ENCODE results near the gene IGF2BP3.

IGF2BP3 gene

DNA sequence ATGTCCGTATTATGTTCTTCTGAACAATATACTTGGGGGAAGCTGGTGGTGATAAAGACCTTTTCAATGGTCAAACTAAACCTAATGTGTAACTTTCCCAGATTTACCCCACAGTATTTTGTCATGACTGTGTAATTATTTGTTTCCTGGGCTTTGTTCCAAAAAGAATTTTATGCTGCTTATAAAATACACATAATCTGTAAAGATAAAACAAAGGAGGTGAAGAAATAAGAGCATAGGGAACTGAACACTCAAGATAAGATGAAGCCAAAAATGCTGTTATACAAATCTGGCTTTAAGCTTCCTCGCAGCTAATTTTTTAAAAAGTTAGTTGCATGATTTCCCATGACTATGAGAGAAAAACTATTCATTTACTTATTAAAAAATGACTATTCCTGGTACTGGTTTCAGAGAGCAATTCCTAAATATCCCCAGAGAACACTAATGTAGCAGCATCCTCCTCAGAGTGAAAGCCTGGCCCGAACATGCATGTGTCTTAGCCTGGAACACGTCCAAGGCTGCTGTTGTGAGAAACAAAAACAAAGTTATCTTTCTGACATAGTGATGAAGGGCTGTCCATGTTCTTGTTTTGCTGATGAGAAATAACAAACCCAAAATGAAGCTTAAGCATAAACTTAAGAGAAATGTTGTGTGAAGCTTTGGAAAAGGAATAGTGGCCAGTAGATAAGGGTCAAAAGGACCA, 137.2 kb downstream of the IGF2BP3 start:
- peak; percentile 12 for ATAC-seq
- TF ChIP-seq CSDC2 (CRISPR knock-in tag; IDR thresholded peaks at IDR 0.05), result no peak
- TF ChIP-seq, protein P1, sequence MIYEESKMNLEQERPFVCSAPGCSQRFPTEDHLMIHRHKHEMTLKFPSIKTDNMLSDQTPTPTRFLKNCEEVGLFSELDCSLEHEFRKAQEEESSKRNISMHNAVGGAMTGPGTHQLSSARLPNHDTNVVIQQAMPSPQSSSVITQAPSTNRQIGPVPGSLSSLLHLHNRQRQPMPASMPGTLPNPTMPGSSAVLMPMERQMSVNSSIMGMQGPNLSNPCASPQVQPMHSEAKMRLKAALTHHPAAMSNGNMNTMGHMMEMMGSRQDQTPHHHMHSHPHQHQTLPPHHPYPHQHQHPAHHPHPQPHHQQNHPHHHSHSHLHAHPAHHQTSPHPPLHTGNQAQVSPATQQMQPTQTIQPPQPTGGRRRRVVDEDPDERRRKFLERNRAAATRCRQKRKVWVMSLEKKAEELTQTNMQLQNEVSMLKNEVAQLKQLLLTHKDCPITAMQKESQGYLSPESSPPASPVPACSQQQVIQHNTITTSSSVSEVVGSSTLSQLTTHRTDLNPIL (CRISPR knock-in tag; IDR thresholded peaks at IDR 0.05; ENCODE audit: low read depth), result peak; percentile 62; the same call in 1 of the 2 replicates
- no peak for TF ChIP-seq RARB (CRISPR knock-in tag; IDR thresholded peaks at IDR 0.05)
- TF ChIP-seq, protein P2, sequence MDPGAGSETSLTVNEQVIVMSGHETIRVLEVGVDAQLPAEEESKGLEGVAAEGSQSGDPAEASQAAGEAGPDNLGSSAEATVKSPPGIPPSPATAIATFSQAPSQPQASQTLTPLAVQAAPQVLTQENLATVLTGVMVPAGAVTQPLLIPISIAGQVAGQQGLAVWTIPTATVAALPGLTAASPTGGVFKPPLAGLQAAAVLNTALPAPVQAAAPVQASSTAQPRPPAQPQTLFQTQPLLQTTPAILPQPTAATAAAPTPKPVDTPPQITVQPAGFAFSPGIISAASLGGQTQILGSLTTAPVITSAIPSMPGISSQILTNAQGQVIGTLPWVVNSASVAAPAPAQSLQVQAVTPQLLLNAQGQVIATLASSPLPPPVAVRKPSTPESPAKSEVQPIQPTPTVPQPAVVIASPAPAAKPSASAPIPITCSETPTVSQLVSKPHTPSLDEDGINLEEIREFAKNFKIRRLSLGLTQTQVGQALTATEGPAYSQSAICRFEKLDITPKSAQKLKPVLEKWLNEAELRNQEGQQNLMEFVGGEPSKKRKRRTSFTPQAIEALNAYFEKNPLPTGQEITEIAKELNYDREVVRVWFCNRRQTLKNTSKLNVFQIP (CRISPR knock-in tag; IDR thresholded peaks at IDR 0.05; ENCODE audit: borderline replicate concordance, low read depth), result no peak
- TF ChIP-seq ZC3H10 (CRISPR knock-in tag; IDR thresholded peaks at IDR 0.05), result no peak
- TF ChIP-seq, protein P3, sequence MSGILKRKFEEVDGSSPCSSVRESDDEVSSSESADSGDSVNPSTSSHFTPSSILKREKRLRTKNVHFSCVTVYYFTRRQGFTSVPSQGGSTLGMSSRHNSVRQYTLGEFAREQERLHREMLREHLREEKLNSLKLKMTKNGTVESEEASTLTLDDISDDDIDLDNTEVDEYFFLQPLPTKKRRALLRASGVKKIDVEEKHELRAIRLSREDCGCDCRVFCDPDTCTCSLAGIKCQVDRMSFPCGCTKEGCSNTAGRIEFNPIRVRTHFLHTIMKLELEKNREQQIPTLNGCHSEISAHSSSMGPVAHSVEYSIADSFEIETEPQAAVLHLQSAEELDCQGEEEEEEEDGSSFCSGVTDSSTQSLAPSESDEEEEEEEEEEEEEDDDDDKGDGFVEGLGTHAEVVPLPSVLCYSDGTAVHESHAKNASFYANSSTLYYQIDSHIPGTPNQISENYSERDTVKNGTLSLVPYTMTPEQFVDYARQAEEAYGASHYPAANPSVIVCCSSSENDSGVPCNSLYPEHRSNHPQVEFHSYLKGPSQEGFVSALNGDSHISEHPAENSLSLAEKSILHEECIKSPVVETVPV (CRISPR knock-in tag; IDR thresholded peaks at IDR 0.05), result no peak
- TF ChIP-seq, protein P4, sequence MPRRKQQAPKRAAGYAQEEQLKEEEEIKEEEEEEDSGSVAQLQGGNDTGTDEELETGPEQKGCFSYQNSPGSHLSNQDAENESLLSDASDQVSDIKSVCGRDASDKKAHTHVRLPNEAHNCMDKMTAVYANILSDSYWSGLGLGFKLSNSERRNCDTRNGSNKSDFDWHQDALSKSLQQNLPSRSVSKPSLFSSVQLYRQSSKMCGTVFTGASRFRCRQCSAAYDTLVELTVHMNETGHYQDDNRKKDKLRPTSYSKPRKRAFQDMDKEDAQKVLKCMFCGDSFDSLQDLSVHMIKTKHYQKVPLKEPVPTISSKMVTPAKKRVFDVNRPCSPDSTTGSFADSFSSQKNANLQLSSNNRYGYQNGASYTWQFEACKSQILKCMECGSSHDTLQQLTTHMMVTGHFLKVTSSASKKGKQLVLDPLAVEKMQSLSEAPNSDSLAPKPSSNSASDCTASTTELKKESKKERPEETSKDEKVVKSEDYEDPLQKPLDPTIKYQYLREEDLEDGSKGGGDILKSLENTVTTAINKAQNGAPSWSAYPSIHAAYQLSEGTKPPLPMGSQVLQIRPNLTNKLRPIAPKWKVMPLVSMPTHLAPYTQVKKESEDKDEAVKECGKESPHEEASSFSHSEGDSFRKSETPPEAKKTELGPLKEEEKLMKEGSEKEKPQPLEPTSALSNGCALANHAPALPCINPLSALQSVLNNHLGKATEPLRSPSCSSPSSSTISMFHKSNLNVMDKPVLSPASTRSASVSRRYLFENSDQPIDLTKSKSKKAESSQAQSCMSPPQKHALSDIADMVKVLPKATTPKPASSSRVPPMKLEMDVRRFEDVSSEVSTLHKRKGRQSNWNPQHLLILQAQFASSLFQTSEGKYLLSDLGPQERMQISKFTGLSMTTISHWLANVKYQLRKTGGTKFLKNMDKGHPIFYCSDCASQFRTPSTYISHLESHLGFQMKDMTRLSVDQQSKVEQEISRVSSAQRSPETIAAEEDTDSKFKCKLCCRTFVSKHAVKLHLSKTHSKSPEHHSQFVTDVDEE (CRISPR knock-in tag; IDR thresholded peaks at IDR 0.05), result no peak
- 0 out of 2 replicates have a peak, but pooled peaks have one; percentile 7 for TF ChIP-seq ZNF70 (CRISPR knock-in tag; IDR thresholded peaks at IDR 0.05)
- no peak for TF ChIP-seq SNAI2 (CRISPR knock-in tag; IDR thresholded peaks at IDR 0.05)
- no peak for TF ChIP-seq ZNF565 (CRISPR knock-in tag; conservative IDR thresholded peaks at IDR 0.05; ENCODE audit: low read depth)
- peak; percentile 97 for TF ChIP-seq ISL1 (CRISPR knock-in tag; IDR thresholded peaks at IDR 0.05)
- TF ChIP-seq GLIS3 (CRISPR knock-in tag; IDR thresholded peaks at IDR 0.05), result no peak

DNA sequence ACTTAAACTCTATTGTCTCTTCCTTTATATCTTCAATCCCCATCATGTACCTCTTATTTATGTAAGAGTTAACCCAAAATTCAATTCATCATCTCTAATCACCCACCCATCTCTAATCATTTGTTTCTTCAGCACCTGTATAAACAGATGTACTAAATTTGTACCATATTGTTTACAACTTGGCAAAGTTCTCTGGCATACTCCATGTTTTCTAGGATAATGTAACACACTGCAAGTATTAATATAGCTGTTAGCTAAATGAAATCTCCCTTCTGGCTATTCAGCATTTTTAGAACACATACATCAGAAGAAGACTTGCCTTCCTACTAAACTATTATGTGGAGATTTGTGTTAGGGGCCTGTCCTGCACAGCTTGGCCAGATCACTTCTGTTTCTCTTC, 138.1 kb downstream of the IGF2BP3 start:
- TF ChIP-seq PPARA (CRISPR knock-in tag; IDR thresholded peaks at IDR 0.05; ENCODE audit: borderline replicate concordance) (no peak), TCF4 (CRISPR knock-in tag; IDR thresholded peaks at IDR 0.05; ENCODE audit: borderline replicate concordance) (peak; percentile 69; the same call in 1 of the 2 replicates)
- ATAC-seq, result no peak

DNA sequence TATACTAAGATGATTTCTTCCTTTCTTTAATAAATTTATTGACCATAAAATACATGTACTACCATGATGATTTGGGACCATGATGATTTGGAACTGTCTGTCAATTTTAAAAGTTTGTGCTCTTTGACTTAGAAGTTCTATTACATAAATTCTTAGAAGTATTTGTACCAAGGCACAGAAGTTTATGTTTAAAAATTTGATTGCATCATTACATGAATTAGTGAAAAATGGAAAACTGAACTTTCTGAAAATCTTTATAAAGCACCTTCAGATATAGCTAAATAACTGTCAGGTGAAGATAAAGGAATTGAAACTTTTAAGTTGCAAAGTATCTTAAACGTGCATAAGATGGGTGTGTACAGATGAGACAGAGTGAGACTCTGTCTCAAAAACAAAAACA, 139.2 kb downstream of the IGF2BP3 start:
- no peak for ATAC-seq
- TF ChIP-seq, protein P4 (CRISPR knock-in tag; IDR thresholded peaks at IDR 0.05), result no peak
- TF ChIP-seq, protein P2 (CRISPR knock-in tag; IDR thresholded peaks at IDR 0.05; ENCODE audit: borderline replicate concordance, low read depth), result no peak
- TF ChIP-seq, protein P3 (CRISPR knock-in tag; IDR thresholded peaks at IDR 0.05), result no peak
- TF ChIP-seq PPARA (CRISPR knock-in tag; IDR thresholded peaks at IDR 0.05; ENCODE audit: borderline replicate concordance) (no peak), OSR1 (CRISPR knock-in tag; IDR thresholded peaks at IDR 0.05) (no peak), CSDC2 (CRISPR knock-in tag; IDR thresholded peaks at IDR 0.05) (no peak), ZNF8 (CRISPR knock-in tag; IDR thresholded peaks at IDR 0.05) (no peak), RARB (CRISPR knock-in tag; IDR thresholded peaks at IDR 0.05) (no peak), ZFP3 (CRISPR knock-in tag; IDR thresholded peaks at IDR 0.05) (no peak)
- TF ChIP-seq, protein P1 (CRISPR knock-in tag; IDR thresholded peaks at IDR 0.05; ENCODE audit: low read depth), result no peak
- TF ChIP-seq, protein P5, sequence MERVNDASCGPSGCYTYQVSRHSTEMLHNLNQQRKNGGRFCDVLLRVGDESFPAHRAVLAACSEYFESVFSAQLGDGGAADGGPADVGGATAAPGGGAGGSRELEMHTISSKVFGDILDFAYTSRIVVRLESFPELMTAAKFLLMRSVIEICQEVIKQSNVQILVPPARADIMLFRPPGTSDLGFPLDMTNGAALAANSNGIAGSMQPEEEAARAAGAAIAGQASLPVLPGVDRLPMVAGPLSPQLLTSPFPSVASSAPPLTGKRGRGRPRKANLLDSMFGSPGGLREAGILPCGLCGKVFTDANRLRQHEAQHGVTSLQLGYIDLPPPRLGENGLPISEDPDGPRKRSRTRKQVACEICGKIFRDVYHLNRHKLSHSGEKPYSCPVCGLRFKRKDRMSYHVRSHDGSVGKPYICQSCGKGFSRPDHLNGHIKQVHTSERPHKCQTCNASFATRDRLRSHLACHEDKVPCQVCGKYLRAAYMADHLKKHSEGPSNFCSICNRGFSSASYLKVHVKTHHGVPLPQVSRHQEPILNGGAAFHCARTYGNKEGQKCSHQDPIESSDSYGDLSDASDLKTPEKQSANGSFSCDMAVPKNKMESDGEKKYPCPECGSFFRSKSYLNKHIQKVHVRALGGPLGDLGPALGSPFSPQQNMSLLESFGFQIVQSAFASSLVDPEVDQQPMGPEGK (CRISPR knock-in tag; IDR thresholded peaks at IDR 0.05; ENCODE audit: borderline replicate concordance), result no peak

Measured in SK-N-SH treated with all-trans-retinoic acid at 6 μM for 48 hours (cell line).